ENCODE data around the gene CMIP.

DNA sequence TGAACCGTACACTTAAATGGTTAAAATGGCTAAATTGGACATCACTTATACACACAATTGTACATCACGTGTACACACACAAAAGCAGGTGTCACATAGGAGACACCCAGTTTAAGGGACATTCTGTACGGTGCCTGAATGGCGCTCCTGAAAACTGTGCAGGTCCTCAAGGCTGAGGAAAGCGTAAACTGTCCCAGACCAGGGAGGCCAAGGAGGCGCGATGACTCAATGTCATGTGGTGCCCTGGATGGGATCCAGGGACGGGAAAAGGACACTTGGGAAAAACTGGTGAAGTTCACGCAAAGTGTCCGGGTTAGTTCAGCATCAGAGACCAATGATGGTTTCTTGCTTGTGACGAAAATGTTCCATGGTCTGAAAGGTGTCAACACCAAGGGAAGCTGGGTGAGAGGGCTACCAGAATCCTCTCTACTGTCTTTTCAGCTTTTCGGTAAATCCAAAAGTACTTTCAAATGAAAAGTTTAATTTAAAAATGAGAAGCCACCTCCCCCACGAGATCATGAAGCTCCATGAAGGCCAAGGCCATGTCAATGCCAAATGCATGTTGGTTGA is 112.2 kb downstream of the CMIP start:
- no peak for TF ChIP-seq POLR2A (IDR thresholded peaks at IDR 0.05)
- TF ChIP-seq, protein P1, sequence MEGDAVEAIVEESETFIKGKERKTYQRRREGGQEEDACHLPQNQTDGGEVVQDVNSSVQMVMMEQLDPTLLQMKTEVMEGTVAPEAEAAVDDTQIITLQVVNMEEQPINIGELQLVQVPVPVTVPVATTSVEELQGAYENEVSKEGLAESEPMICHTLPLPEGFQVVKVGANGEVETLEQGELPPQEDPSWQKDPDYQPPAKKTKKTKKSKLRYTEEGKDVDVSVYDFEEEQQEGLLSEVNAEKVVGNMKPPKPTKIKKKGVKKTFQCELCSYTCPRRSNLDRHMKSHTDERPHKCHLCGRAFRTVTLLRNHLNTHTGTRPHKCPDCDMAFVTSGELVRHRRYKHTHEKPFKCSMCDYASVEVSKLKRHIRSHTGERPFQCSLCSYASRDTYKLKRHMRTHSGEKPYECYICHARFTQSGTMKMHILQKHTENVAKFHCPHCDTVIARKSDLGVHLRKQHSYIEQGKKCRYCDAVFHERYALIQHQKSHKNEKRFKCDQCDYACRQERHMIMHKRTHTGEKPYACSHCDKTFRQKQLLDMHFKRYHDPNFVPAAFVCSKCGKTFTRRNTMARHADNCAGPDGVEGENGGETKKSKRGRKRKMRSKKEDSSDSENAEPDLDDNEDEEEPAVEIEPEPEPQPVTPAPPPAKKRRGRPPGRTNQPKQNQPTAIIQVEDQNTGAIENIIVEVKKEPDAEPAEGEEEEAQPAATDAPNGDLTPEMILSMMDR (IDR thresholded peaks at IDR 0.05), result no peak
